H1 (cell line): ENCODE results near the gene UBE2J1. TPM values are rescaled to one million over a fixed set of nuclear protein-coding genes. Genes with fewer than 3 reads are reported as not detected.

Experiments
- CTCF ChIA-PET: fragments of 300-600 bp; sonication (Branson Sonifier 250); formaldehyde crosslinking; loops from one replicate; lab custom pipeline; 2021; ENCODE audit not compliant: partially characterized antibody; lab: Charles Lee
- POLR2A ChIA-PET: fragments of 300-600 bp; sonication (Branson Sonifier 250); formaldehyde crosslinking; loops from one replicate; lab custom pipeline; 2021; ENCODE audit warnings: inconsistent platforms; ENCODE audit not compliant: partially characterized antibody; lab: Charles Lee
- DNase-seq, 2 experiments: peaks; one replicate each; pipeline versions ENCODE4 v3.0.0 to v3.0.0-alpha.2; 2010 to 2022; ENCODE audit warnings: low spot score in 2 of 2, low read depth in 1 of 2, mixed read lengths in 1 of 2
- FAIRE-seq: peaks from 2 replicates; lab custom pipeline; 2011; peaks lifted over from hg19 to GRCh38; lab: Jason Lieb, UNC
- H2AFZ ChIP-seq: 2 replicates; pipeline ENCODE4 v1.8.1; 2012; ENCODE audit warnings: low read length, inconsistent platforms
- H2AK5ac ChIP-seq: 2 replicates; pipeline ENCODE4 v1.6.1; 2013; ENCODE audit warnings: low read depth, low read length
- H2BK120ac ChIP-seq: replicated peaks from 2 replicates; pipeline ENCODE3; 2013; ENCODE audit warnings: low read depth, low read length, inconsistent platforms
- H2BK12ac ChIP-seq: 2 replicates; pipeline ENCODE4 v1.6.1; 2013; ENCODE audit warnings: low read depth, low read length
- H2BK15ac ChIP-seq: 2 replicates; pipeline ENCODE4 v1.6.1; 2013; ENCODE audit warnings: low read length
- H2BK20ac ChIP-seq: 2 replicates; pipeline ENCODE4 v1.6.1; 2013; ENCODE audit warnings: low read length
- H2BK5ac ChIP-seq: 2 replicates; pipeline ENCODE4 v1.6.1; 2013; ENCODE audit warnings: low read depth, low read length
- H3K14ac ChIP-seq: 2 replicates; pipeline ENCODE4 v1.6.1; 2013; ENCODE audit warnings: inconsistent platforms; ENCODE audit not compliant: insufficient read length
- H3K18ac ChIP-seq: 2 replicates; pipeline ENCODE4 v1.6.1; 2013; ENCODE audit warnings: low read length; ENCODE audit errors: extremely low read depth
- H3K23ac ChIP-seq: 2 replicates; pipeline ENCODE4 v1.6.1; 2013; ENCODE audit warnings: inconsistent platforms; ENCODE audit not compliant: insufficient read length
- H3K23me2 ChIP-seq: 2 replicates; pipeline ENCODE4 v1.6.1; 2013; ENCODE audit warnings: low read depth, low read length
- H3K27ac ChIP-seq: 2 replicates; pipeline ENCODE4 v1.6.1; 2011; ENCODE audit warnings: low read depth, low read length, inconsistent platforms
- H3K27me3 ChIP-seq, 4 experiments: replicated peaks in 1 of 4; 1 replicate in 1 of 4; 2 replicates in 3 of 4; pipeline versions ENCODE4 v1.6.1 to v1.8.1; 2011 to 2013; ENCODE audit warnings: low read length in 3 of 4, mild to moderate bottlenecking in 3 of 4, inconsistent platforms in 2 of 4, mixed read lengths in 2 of 4, moderate library complexity in 1 of 4; ENCODE audit not compliant: control insufficient read depth in 3 of 4, insufficient read depth in 3 of 4; ENCODE audit errors: extremely low read depth in 1 of 4
- H3K36me3 ChIP-seq, 4 experiments: 2 replicates each; pipeline versions ENCODE4 v1.6.1 to v1.8.1; 2011 to 2013; ENCODE audit warnings: mild to moderate bottlenecking in 4 of 4, low read length in 3 of 4, moderate library complexity in 2 of 4, control low read depth in 1 of 4, inconsistent platforms in 1 of 4; ENCODE audit not compliant: insufficient read depth in 4 of 4, control insufficient read depth in 2 of 4
- H3K4ac ChIP-seq: replicated peaks from 2 replicates; pipeline ENCODE3; 2013; ENCODE audit warnings: low read length, low read depth, mixed read lengths, inconsistent platforms; ENCODE audit not compliant: insufficient read length
- H3K4me1 ChIP-seq, 4 experiments: replicated peaks in 1 of 4; 1 replicate in 1 of 4; 2 replicates in 3 of 4; pipeline versions ENCODE4 v1.6.1 to v1.8.1; 2011 to 2013; ENCODE audit warnings: low read length in 3 of 4, inconsistent platforms in 2 of 4, mixed read lengths in 1 of 4; ENCODE audit not compliant: insufficient read depth in 4 of 4, control insufficient read depth in 3 of 4
- H3K4me2 ChIP-seq, 2 experiments: 2 replicates each; pipeline versions ENCODE4 v1.6.1 to v1.8.1; 2011 to 2013; ENCODE audit warnings: low read depth in 2 of 2, low read length in 2 of 2, control low read depth in 1 of 2, inconsistent platforms in 1 of 2, mild to moderate bottlenecking in 1 of 2; ENCODE audit not compliant: insufficient read depth in 1 of 2
- H3K4me3 ChIP-seq, 4 experiments: fragments of 200-600, 300-600 bp in 1 of 4; sonication (generic), shearing (Covaris generic), sonication (Bioruptor Twin) in 1 of 4; 2 replicates each; pipeline versions ENCODE4 v1.5.1 to v1.8.1; 2011 to 2016; ENCODE audit warnings: low read length in 4 of 4, low read depth in 3 of 4, control low read depth in 2 of 4, inconsistent platforms in 2 of 4, mild to moderate bottlenecking in 2 of 4, mixed read lengths in 1 of 4, moderate library complexity in 1 of 4; ENCODE audit not compliant: insufficient read depth in 2 of 4; ENCODE audit errors: extremely low read depth in 1 of 4
- H3K56ac ChIP-seq: replicated peaks from 2 replicates; pipeline ENCODE3; 2013; ENCODE audit warnings: low read depth, mild to moderate bottlenecking, mixed read lengths, low read length, inconsistent platforms; ENCODE audit not compliant: insufficient read length
- H3K79me1 ChIP-seq: 2 replicates; pipeline ENCODE4 v1.6.1; 2013; ENCODE audit warnings: low read depth, low read length, control low read depth
- H3K79me2 ChIP-seq, 2 experiments: 2 replicates each; pipeline versions ENCODE4 v1.6.1 to v1.8.1; 2012 to 2013; ENCODE audit warnings: low read length in 2 of 2, mild to moderate bottlenecking in 2 of 2, inconsistent platforms in 1 of 2; ENCODE audit not compliant: insufficient read depth in 2 of 2, control insufficient read depth in 1 of 2
- H3K9ac ChIP-seq, 4 experiments: replicated peaks in 1 of 4; 1 replicate in 1 of 4; 2 replicates in 3 of 4; pipeline versions ENCODE4 v1.6.1 to v1.8.1; 2011 to 2013; ENCODE audit warnings: low read depth in 3 of 4, low read length in 3 of 4, control low read depth in 2 of 4, mild to moderate bottlenecking in 2 of 4, moderate library complexity in 2 of 4, inconsistent platforms in 1 of 4; ENCODE audit errors: extremely low read depth in 1 of 4
- H3K9me3 ChIP-seq, 2 experiments: 2 replicates each; pipeline versions ENCODE4 v1.6.1 to v1.8.1; 2012 to 2013; ENCODE audit warnings: mild to moderate bottlenecking in 2 of 2, moderate library complexity in 2 of 2, control low read depth in 1 of 2, inconsistent platforms in 1 of 2, low read depth in 1 of 2, low read length in 1 of 2, mixed read lengths in 1 of 2; ENCODE audit not compliant: insufficient read depth in 2 of 2
- H4K20me1 ChIP-seq, 2 experiments: replicated peaks in 1 of 2; 2 replicates each; pipeline versions ENCODE3 to v1.8.1; 2011 to 2013; ENCODE audit warnings: inconsistent platforms in 2 of 2, low read length in 2 of 2, mild to moderate bottlenecking in 1 of 2; ENCODE audit not compliant: insufficient read depth in 2 of 2, control insufficient read depth in 1 of 2
- H4K5ac ChIP-seq: 2 replicates; pipeline ENCODE4 v1.6.1; 2013; ENCODE audit warnings: low read length, low read depth, mixed read lengths, inconsistent platforms; ENCODE audit not compliant: insufficient read length
- H4K8ac ChIP-seq: 2 replicates; pipeline ENCODE4 v1.8.0; 2013; ENCODE audit warnings: mild to moderate bottlenecking, moderate library complexity, low read length, inconsistent platforms; ENCODE audit not compliant: insufficient read depth; ENCODE audit errors: extremely low read depth
- H4K91ac ChIP-seq: replicated peaks from 2 replicates; pipeline ENCODE3; 2013; ENCODE audit warnings: low read length, mixed read lengths, inconsistent platforms; ENCODE audit not compliant: insufficient read length
- WGBS, 2 experiments: shearing (Covaris generic) in 1 of 2; methylation state at CpG; one replicate each; pipeline versions ENCODE4 v1.1.6 to v1.1.7; 2013 to 2015; ENCODE audit warnings: low lambda C conversion rate in 2 of 2, mixed read lengths in 2 of 2, inconsistent platforms in 1 of 2, low coverage in 1 of 2, missing lambda C conversion rate in 1 of 2; ENCODE audit not compliant: insufficient replicate concordance in 2 of 2, insufficient coverage in 1 of 2, insufficient read length in 1 of 2; ENCODE audit errors: extremely low coverage in 1 of 2, missing lambda C conversion rate in 1 of 2; 5-methylcytosine and 5-hydroxymethylcytosine counted together
- polyA plus RNA-seq, 7 experiments: library from polyadenylated mRNA; depleted of rRNA in 3 of 7; stranded (reverse) in 5 of 7; unstranded in 2 of 7; fragments of >200 nt in 5 of 7; fragments of 200-250 nt in 2 of 7; gene quantifications; 1 replicate in 5 of 7; 2 replicates in 1 of 7; 4 replicates in 1 of 7; pipeline versions ENCODE4 v1.2.1 to v1.2.3, GENCODE V29; 2011 to 2013; ENCODE audit warnings: missing spikeins in 2 of 7, mixed read lengths in 2 of 7
- total RNA-seq: library from RNA; stranded (reverse); fragmentation: NEBNext Ultra II Directional; extraction: Animal tissue kit (Norgen Biotek cat#: 25700); gene quantifications from 2 replicates; pipeline ENCODE4 v1.2.1, GENCODE V29; 2021

UBE2J1 gene
- total and polyA plus RNA-seq, 2 of the 8 experiments (the other 6 are each of a cell fraction or from before 2014, with no cell fraction given): 8.5 to 15.2 TPM

DNA sequence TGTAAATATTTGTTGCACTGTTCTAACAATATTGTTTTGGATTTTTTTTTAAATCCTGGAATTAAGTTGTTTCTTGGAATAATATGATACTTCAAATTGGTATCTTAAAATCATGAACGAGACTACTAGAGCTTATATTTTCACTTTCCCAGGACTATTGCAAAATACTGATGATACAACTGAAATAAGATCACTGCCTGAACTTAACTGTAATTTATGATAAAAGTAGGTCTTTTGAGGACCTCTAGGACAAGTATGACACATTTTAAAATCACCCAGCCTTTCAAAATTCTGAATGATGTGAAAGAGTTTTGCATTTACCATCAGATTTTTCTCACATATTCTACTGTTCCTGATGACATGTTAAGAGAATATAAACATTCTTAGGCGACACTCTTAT lies 8.6 kb upstream of the UBE2J1 start:
- Histone ChIP-seq H3K36me3 (no peaks in the 10 kb centered on the region), H3K4me2 (no peak overlapping the region), H2BK20ac (no peak overlapping the region), H3K27me3 (no peaks in the 10 kb centered on the region; a peak in 1 of 7 replicates), H3K9ac (no peak overlapping the region), H4K5ac (no peak overlapping the region), H3K18ac (no peak overlapping the region), H3K9me3 (no peaks in the 10 kb centered on the region), H3K27ac (no peak overlapping the region), H4K91ac (no peak overlapping the region), H3K56ac (no peak overlapping the region), H3K4ac (no peak overlapping the region), H3K4me1 (no peaks in the 10 kb centered on the region), H3K79me1 (no peaks in the 10 kb centered on the region), H3K14ac (no peak overlapping the region), H2BK15ac (no peak overlapping the region), H3K79me2 (no peaks in the 10 kb centered on the region), H3K23ac (no peak overlapping the region), H2BK5ac (no peak overlapping the region), H2BK12ac (no peak overlapping the region), H4K20me1 (no peaks in the 10 kb centered on the region), H3K23me2 (no peaks in the 10 kb centered on the region; the same call in 1 of the 2 replicates), H4K8ac (no peak overlapping the region), H2AFZ (no peak overlapping the region), H3K4me3 (no peak overlapping the region), H2BK120ac (no peak overlapping the region), H2AK5ac (no peak overlapping the region)
- ChIA-PET POLR2A (interaction anchor here (1.0 kb wide), 1 partner anchor 58 kb away, joined by 3 read pairs; no protein-coding TSS in a partner anchor), CTCF (interaction anchor here (0.6 to 11.3 kb wide), 4 partner anchors 11 to 223 kb away, joined by 3 to 133 read pairs (median 66); partner anchors contain the start of gene UBE2J1)
- 91% methylated on average over 2 of the region's 2 CpGs; no CpG with 5 or more reads in 1 of the 2 experiments for WGBS, 2 experiments
- DNase-seq (no peak), FAIRE-seq (no peak)
